ENCODE measurements around the gene FAM163A. TPM values are rescaled to one million over a fixed set of nuclear protein-coding genes. Genes with fewer than 3 reads are reported as not detected.

The FAM163A gene
- total RNA-seq, 1 experiment from 2014 or later = 0.46 TPM

GRCh38 chr1:179828554-179829110 is 85.5 kb downstream of the FAM163A start:
- Histone ChIP-seq H3K23me2 (ENCODE audit: insufficient read length, low read depth, low read length, poor library complexity, severe bottlenecking) (no peaks in the 10 kb centered on the region), H2BK12ac (ENCODE audit: insufficient read length, low read depth, low read length) (no peak overlapping the region), H3K14ac (ENCODE audit: insufficient read depth, low read length) (no peak overlapping the region), H3K56ac (ENCODE audit: insufficient read length, low read depth, low read length) (no peak overlapping the region), H3K27me3 (ENCODE audit: insufficient read depth, low read length) (no peaks in the 10 kb centered on the region), H3K4me2 (ENCODE audit: insufficient read depth, insufficient read length, low read length) (no peak overlapping the region), H2BK5ac (ENCODE audit: insufficient read length, low read length) (no peak overlapping the region), H2BK120ac (ENCODE audit: low read depth, low read length, poor library complexity, severe bottlenecking) (no peak overlapping the region), H2BK15ac (ENCODE audit: low read depth, low read length) (no peak overlapping the region), H2BK20ac (ENCODE audit: low read depth, low read length, poor library complexity, severe bottlenecking) (no peak overlapping the region), H3T11ph (ENCODE audit: low read length) (no peak overlapping the region), H3K9me3 (ENCODE audit: control insufficient read depth, low read depth, low read length) (no peaks in the 10 kb centered on the region), H3K79me2 (ENCODE audit: insufficient read depth, low read length) (no peaks in the 10 kb centered on the region), H3K4me1 (ENCODE audit: insufficient read depth, low read length) (no peaks in the 10 kb centered on the region), H3K18ac (ENCODE audit: insufficient read length, low read depth, low read length) (no peak overlapping the region), H3K4ac (ENCODE audit: low read depth, low read length) (no peak overlapping the region), H4K20me1 (ENCODE audit: control insufficient read depth, insufficient read depth, insufficient read length) (no peaks in the 10 kb centered on the region), H3K23ac (ENCODE audit: insufficient read length, low read depth, low read length) (no peak overlapping the region), H4K91ac (ENCODE audit: insufficient read length, low read depth, low read length) (no peak overlapping the region), H3K9ac (ENCODE audit: extremely low read depth, insufficient read length, low read length) (no peak overlapping the region), H3K27ac (ENCODE audit: insufficient read length, low read depth, low read length) (no peak overlapping the region), H2AK5ac (ENCODE audit: insufficient read length, low read length) (no peak overlapping the region), H3K79me1 (ENCODE audit: insufficient read depth, low read depth, low read length, poor library complexity, severe bottlenecking) (no peaks in the 10 kb centered on the region), H4K5ac (ENCODE audit: insufficient read length, low read depth, low read length) (no peak overlapping the region), H2AFZ (ENCODE audit: low read length) (no peak overlapping the region), H4K8ac (replicated peaks; ENCODE audit: insufficient read length, low read depth, low read length) (no peak overlapping the region)
- Mint-ChIP-seq H3K9me3 (no peaks in the 10 kb centered on the region; a peak in 1 of 5 replicates), H3K27me3 (ENCODE audit: low read depth) (peaks cover 2% of the 10 kb centered on the region), H3K4me3 (no peak overlapping the region), H3K36me3 (ENCODE audit: insufficient read depth in 1 of 3, low read depth in 3 of 3) (no peaks in the 10 kb centered on the region), H3K4me1 (peaks cover 19 to 28% of the 10 kb centered on the region in 2 experiments), H3K27ac (no peak overlapping the region)
- no peak for DNase-seq
- TF ChIP-seq CTCF (conservative IDR thresholded peaks at IDR 0.05) = no peak
- no CpG with 5 or more reads among the region's 9 CpGs for WGBS (ENCODE audit: extremely low coverage, insufficient read length, low lambda C conversion rate)

Data from H9 (cell line).